Liver (tissue), 3 donors: Measurements from ENCODE around the gene VIPR2.

Source experiments
- EGR1 ChIP-seq, 2 donors: IDR thresholded peaks; 2 replicates each; pipeline ENCODE4 v1.6.1; 2016 to 2018; ENCODE audit warnings: antibody characterized with exemption in 2 of 2, low read depth in 2 of 2
- FOXA1 ChIP-seq: IDR thresholded peaks from 2 replicates; pipeline ENCODE4 v1.6.1; 2016; ENCODE audit warnings: antibody characterized with exemption
- GABPA ChIP-seq, 2 donors: IDR thresholded peaks in 1 of 2; conservative IDR thresholded peaks in 1 of 2; 2 replicates each; pipeline ENCODE4 v1.6.1; 2016; ENCODE audit warnings: antibody characterized with exemption in 2 of 2, mild to moderate bottlenecking in 1 of 2, moderate library complexity in 1 of 2
- HNF4A ChIP-seq, 2 donors: conservative IDR thresholded peaks; 2 replicates each; pipeline ENCODE4 v1.6.1; 2016; ENCODE audit warnings: antibody characterized with exemption in 2 of 2, mild to moderate bottlenecking in 2 of 2
- JUND ChIP-seq, 2 donors: IDR thresholded peaks; 2 replicates each; pipeline ENCODE4 v1.6.1; 2016; ENCODE audit warnings: antibody characterized with exemption in 2 of 2
- MAX ChIP-seq: IDR thresholded peaks from 2 replicates; pipeline ENCODE4 v1.6.1; 2016; ENCODE audit warnings: antibody characterized with exemption
- RXRA ChIP-seq, 2 donors: IDR thresholded peaks; 2 replicates each; pipeline ENCODE4 v1.6.1; 2017 to 2018; ENCODE audit warnings: antibody characterized with exemption in 2 of 2, mild to moderate bottlenecking in 1 of 2
- TAF1 ChIP-seq: conservative IDR thresholded peaks from 2 replicates; pipeline ENCODE4 v1.6.1; 2016; ENCODE audit warnings: antibody characterized with exemption, mild to moderate bottlenecking
- YY1 ChIP-seq: IDR thresholded peaks from 2 replicates; pipeline ENCODE4 v1.6.1; 2016; ENCODE audit warnings: antibody characterized with exemption, mild to moderate bottlenecking
- ZBTB33 ChIP-seq: IDR thresholded peaks from 2 replicates; pipeline ENCODE4 v1.6.1; 2016; ENCODE audit warnings: antibody characterized with exemption
- TF ChIP-seq, protein P1 (sequence below): fragments of 150-350 bp; IDR thresholded peaks from 2 replicates; pipeline ENCODE4 v1.5.1; 2017; ENCODE audit warnings: improper control_type of control experiment, low read depth, low read length; ENCODE audit not compliant: missing input control
- TF ChIP-seq, protein P2 (sequence below): IDR thresholded peaks from 2 replicates; pipeline ENCODE4 v1.6.1; 2016; ENCODE audit warnings: antibody characterized with exemption, mild to moderate bottlenecking
- donor health status: healthy.
- donor health status: healthy.

DNA sequence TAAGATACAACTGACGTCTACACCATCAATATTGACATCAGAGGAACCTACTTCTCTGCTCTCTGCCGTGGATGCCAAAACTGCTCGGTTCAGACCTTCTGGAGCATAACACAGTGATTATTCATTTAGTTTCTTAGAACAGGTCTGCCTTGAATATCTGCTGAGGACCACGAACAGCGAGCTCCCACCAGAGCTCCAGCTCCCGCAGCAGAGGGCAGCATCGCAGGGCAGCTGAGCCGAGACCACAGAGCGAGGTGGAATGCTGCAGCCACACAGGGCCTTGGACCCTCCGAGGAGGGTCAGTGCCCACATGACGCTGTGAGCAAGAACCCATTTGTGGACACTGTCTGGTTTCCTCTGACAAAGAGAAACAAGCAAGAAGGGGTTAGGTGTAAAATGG lies 6.8 kb downstream of the VIPR2 start:
- TF ChIP-seq TAF1 (no peak), MAX (no peak), JUND (IDR thresholded peaks at IDR 0.05) (no peak), YY1 (no peak), EGR1 (IDR thresholded peaks at IDR 0.05; ENCODE audit: low read depth in 2 of 2) (no peak), GABPA (IDR thresholded peaks at IDR 0.05 in 1 of 2, conservative IDR thresholded peaks at IDR 0.05 in 1 of 2) (no peak), RXRA (IDR thresholded peaks at IDR 0.05) (no peak), FOXA1 (no peak), ZBTB33 (no peak), HNF4A (conservative IDR thresholded peaks at IDR 0.05) (no peak)
- TF ChIP-seq, protein P1, sequence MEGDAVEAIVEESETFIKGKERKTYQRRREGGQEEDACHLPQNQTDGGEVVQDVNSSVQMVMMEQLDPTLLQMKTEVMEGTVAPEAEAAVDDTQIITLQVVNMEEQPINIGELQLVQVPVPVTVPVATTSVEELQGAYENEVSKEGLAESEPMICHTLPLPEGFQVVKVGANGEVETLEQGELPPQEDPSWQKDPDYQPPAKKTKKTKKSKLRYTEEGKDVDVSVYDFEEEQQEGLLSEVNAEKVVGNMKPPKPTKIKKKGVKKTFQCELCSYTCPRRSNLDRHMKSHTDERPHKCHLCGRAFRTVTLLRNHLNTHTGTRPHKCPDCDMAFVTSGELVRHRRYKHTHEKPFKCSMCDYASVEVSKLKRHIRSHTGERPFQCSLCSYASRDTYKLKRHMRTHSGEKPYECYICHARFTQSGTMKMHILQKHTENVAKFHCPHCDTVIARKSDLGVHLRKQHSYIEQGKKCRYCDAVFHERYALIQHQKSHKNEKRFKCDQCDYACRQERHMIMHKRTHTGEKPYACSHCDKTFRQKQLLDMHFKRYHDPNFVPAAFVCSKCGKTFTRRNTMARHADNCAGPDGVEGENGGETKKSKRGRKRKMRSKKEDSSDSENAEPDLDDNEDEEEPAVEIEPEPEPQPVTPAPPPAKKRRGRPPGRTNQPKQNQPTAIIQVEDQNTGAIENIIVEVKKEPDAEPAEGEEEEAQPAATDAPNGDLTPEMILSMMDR, result no peak
- TF ChIP-seq, protein P2, sequence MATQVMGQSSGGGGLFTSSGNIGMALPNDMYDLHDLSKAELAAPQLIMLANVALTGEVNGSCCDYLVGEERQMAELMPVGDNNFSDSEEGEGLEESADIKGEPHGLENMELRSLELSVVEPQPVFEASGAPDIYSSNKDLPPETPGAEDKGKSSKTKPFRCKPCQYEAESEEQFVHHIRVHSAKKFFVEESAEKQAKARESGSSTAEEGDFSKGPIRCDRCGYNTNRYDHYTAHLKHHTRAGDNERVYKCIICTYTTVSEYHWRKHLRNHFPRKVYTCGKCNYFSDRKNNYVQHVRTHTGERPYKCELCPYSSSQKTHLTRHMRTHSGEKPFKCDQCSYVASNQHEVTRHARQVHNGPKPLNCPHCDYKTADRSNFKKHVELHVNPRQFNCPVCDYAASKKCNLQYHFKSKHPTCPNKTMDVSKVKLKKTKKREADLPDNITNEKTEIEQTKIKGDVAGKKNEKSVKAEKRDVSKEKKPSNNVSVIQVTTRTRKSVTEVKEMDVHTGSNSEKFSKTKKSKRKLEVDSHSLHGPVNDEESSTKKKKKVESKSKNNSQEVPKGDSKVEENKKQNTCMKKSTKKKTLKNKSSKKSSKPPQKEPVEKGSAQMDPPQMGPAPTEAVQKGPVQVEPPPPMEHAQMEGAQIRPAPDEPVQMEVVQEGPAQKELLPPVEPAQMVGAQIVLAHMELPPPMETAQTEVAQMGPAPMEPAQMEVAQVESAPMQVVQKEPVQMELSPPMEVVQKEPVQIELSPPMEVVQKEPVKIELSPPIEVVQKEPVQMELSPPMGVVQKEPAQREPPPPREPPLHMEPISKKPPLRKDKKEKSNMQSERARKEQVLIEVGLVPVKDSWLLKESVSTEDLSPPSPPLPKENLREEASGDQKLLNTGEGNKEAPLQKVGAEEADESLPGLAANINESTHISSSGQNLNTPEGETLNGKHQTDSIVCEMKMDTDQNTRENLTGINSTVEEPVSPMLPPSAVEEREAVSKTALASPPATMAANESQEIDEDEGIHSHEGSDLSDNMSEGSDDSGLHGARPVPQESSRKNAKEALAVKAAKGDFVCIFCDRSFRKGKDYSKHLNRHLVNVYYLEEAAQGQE, result no peak
